OCI-LY7 (cell line): ENCODE data around the gene CCDC117. TPM values are rescaled to one million over a fixed set of nuclear protein-coding genes. Genes with fewer than 3 reads are reported as not detected.

ENCODE experiments used
- small RNA-seq: library from RNA; depleted of rRNA; stranded (forward); fragments of <200 nt; gene quantifications from one replicate; pipeline ENCODE3, GENCODE V24; 2014
- total RNA-seq, 2 experiments: library from RNA; depleted of rRNA in 1 of 2; stranded (reverse); fragments of >200 nt in 1 of 2; shearing (Covaris generic) in 1 of 2; gene quantifications; 2 replicates each; pipeline ENCODE4 v1.2.3, GENCODE V29; 2014 to 2022

CCDC117 gene
- total RNA-seq, 2 experiments from 2014 or later, result 21.4 to 34.1 TPM

Small RNA genes lying within 50 kb of the gene (small RNA-seq; reads per million reads assigned to genes)
- gene Z93930.1, result not detected

Other genes starting within 250 kb of the CCDC117 start
- under 0.01 and 0.03 TPM in 2 replicates for gene TTC28, start 92.9 kb upstream of the CCDC117 start, total RNA-seq (2014; rRNA removed; shearing (Covaris generic))
- gene TTC28, start 92.9 kb upstream of the CCDC117 start, total RNA-seq (2022), result 0.24 and 0.55 TPM in 2 replicates
- gene CHEK2, start 30.9 kb upstream of the CCDC117 start, total RNA-seq (2014; rRNA removed; shearing (Covaris generic)), result 49.3 and 53.3 TPM in 2 replicates
- 77.4 and 82.7 TPM in 2 replicates for gene CHEK2, start 30.9 kb upstream of the CCDC117 start, total RNA-seq (2022)
- gene HSCB, start 30.7 kb upstream of the CCDC117 start, total RNA-seq (2014; rRNA removed; shearing (Covaris generic)), result 16.6 and 23.4 TPM in 2 replicates
- 17.2 and 17.6 TPM in 2 replicates for gene HSCB, start 30.7 kb upstream of the CCDC117 start, total RNA-seq (2022)
- gene XBP1, start 27.9 kb downstream of the CCDC117 start, total RNA-seq (2014; rRNA removed; shearing (Covaris generic)), result 35.2 and 35.8 TPM in 2 replicates
- 118 and 144 TPM in 2 replicates for gene XBP1, start 27.9 kb downstream of the CCDC117 start, total RNA-seq (2022)
- gene ZNRF3, start 110.9 kb downstream of the CCDC117 start, total RNA-seq (2014; rRNA removed; shearing (Covaris generic)), result 1.2 and 3.6 TPM in 2 replicates
- 3.1 and 3.9 TPM in 2 replicates for gene ZNRF3, start 110.9 kb downstream of the CCDC117 start, total RNA-seq (2022)